Ovary (tissue), 9 donors: ENCODE data around the gene C3. TPM values are rescaled to one million over a fixed set of nuclear protein-coding genes. Genes with fewer than 3 reads are reported as not detected.

ENCODE experiments used
- DNase-seq, 5 donors: peaks; one replicate each; pipeline ENCODE4 v3.0.0-alpha.2; 2019 to 2020
- H3K27ac ChIP-seq, 2 donors: fragments of 200-600 bp; one replicate each; pipeline versions ENCODE4 v1.5.1 to v1.8.0; 2019 to 2022
- H3K27me3 ChIP-seq: fragments of 200-600 bp; one replicate; pipeline ENCODE4 v1.8.0; 2022
- H3K36me3 ChIP-seq: fragments of 200-600 bp; sonication (generic); one replicate; pipeline ENCODE4 v1.5.1; 2019
- H3K4me1 ChIP-seq: one replicate; pipeline ENCODE4 v1.8.1; 2013; ENCODE audit warnings: mild to moderate bottlenecking, moderate library complexity; ENCODE audit not compliant: insufficient read depth
- H3K4me3 ChIP-seq: fragments of 200-600 bp; sonication (generic); one replicate; pipeline ENCODE4 v1.5.1; 2017
- H3K9me3 ChIP-seq, 2 donors: fragments of 200-600 bp in 1 of 2; sonication (generic) in 1 of 2; one replicate each; pipeline versions ENCODE4 v1.5.1 to v1.8.1; 2013 to 2019; ENCODE audit warnings: mild to moderate bottlenecking in 1 of 2, moderate library complexity in 1 of 2
- EP300 ChIP-seq: sonication (generic); formaldehyde crosslinking; IDR thresholded peaks from one replicate; pipeline ENCODE4 v1.6.1; 2017; ENCODE audit warnings: antibody characterized with exemption
- POLR2A ChIP-seq: fragments of 450-650 bp; IDR thresholded peaks from one replicate; pipeline ENCODE4 v1.6.1; 2017; ENCODE audit warnings: antibody characterized with exemption, mild to moderate bottlenecking, moderate library complexity
- WGBS, 3 donors: extraction: QIAGEN DNeasy Blood & Tissue Kit in 1 of 3; methylation state at CpG; one replicate each; pipeline versions ENCODE4 v1.1.5 to v1.1.7; 2013 to 2017; 5-methylcytosine and 5-hydroxymethylcytosine counted together
- intact Hi-C, 4 donors: fragments of 100-400 bp; cut with DNase I; formaldehyde crosslinking; loops; one replicate each; pipeline versions ENCODE4 v1.11.0 to v1.15.1; 2022 to 2023
- polyA plus RNA-seq, 2 donors: library from polyadenylated mRNA; stranded (reverse); fragments of 200-250 nt in 1 of 2; fragments of 350-450 nt in 1 of 2; fragmentation: Illumina TruSeq in 1 of 2; extraction: RNeasy Lipid Tissue Mini Kit (QIAGEN cat#74804) in 1 of 2; gene quantifications; one replicate each; pipeline ENCODE4 v1.2.3, GENCODE V29; 2013 to 2014
- total RNA-seq, 7 donors: library from RNA; depleted of rRNA in 2 of 7; stranded (reverse); fragments of >200 nt in 2 of 7; fragmentation: NEBNext Ultra II Directional in 3 of 7; extraction: Animal tissue kit (Norgen Biotek cat#: 25700) in 3 of 7; gene quantifications; one replicate each; pipeline versions ENCODE4 v1.1.0 to v1.2.4, GENCODE V29; 2016 to 2023
- TF ChIP-seq, protein P1 (sequence below), 3 donors: fragments of 450-650 bp in 2 of 3; fragments of 200-600 bp in 1 of 3; IDR thresholded peaks; one replicate each; pipeline versions ENCODE4 v1.5.1 to v1.8.0; 2016 to 2022; ENCODE audit warnings: antibody characterized with exemption in 3 of 3, mild to moderate bottlenecking in 1 of 3
- donor health status: DM: no; HTN: no; CAD: no; lungs with moderate emphysema.
- donor health status: DM: no; HTN: no; CAD: no.
- donor health status: Bipolar disorder and iron deficiency.
- donor health status: DM: yes; HTN: yes; CAD: no.
- donor health status: DM: no; HTN: no; CAD: no.
- donor health status: DM: yes; HTN: yes; CAD: no.

Gene C3
- total and polyA plus RNA-seq, 9 donors = 130 to 3,887 (median 1,173) TPM

DNA sequence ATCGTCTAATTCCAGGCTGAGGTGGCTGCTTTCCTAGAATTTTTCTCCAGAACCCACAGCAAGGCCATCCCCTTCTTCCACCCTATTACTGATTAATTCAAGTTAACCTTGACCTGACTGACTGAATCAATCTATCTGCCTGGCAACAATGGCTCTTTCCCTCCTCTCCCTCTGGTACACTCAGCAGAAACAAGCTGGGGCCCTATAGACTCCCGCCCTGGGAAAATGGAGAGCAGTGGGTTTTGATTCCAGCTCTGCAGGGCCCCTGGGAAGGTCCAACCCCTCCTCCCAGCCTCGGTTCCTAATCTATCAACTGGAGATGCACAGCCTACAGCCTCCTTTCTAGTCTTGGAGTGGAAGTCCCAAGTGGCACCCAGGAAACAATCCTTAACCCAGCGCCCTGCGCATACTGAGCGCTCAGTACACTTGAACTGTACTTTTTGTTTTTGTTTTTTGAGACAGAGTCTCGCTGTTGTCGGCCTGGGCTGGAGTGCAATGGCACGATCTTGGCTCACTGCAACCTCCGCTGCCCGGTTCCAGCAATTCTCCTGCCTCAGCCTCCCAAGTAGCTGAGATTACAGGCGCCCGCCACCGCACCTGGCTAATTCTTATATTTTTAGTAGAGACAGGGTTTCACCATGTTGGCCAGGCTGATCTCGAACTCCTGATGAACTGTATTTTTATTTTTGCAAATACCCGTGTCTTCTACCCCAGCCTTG, 5.2 kb upstream of the C3 start:
- 81 to 83% (median 83%) methylated on average over 16 of the region's 16 CpGs for WGBS, 3 donors
- H3K27ac ChIP-seq = peak overlapping the region in 1 of 2 donors; percentile 40

DNA sequence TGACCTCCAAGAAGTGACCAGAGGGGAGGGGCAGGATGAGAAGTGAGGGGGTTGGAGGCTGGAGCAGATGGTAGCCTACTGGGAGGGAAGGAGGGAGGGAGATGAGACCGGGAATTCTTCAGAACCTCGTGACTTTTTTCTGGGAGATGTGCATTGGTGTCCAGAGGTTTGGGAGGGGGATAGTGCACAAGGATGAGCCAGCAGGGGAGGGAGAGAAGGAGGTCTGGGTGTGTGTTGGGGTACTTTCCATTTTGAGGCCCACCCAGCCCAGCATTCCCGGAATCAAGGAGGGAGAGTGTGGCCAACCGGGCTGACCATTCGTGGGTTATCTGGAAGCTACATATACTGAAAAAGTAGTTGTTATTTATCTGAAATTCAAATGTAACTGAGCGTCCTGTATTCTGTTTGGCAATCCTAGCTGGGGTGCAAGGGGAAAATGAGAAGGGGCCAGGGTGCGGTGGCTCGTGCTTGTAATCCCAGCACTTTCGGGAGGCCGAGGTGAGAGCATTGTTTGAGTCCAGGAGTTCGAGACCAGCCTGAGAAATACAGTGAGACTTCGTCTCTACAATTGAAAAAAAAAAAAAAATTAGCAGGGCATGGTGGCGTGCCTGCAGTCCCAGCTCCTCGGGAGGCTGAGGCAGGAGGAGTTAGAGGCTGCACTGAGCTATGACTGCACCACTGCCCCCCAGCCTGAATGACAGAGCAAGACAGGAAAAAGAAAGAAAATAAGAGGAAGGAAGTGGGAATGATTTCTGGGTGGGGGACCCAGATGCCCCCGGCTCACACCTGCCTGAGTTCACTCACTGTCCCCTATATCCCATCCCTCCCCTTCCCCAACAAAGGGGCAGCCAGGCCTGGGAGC, 4.4 kb upstream of the C3 start:
- H3K27me3 ChIP-seq = no peaks in the 10 kb centered on the region
- H3K9me3 ChIP-seq = no peaks in the 10 kb centered on the region
- peak in 1 of 5 donors; percentile 30 for DNase-seq
- no peaks in the 10 kb centered on the region for H3K36me3 ChIP-seq
- peaks cover 5% of the 10 kb centered on the region for H3K4me1 ChIP-seq
- 43 to 60% (median 45%) methylated on average over 15 of the region's 15 CpGs for WGBS, 3 donors
- TF ChIP-seq EP300 = no peak
- TF ChIP-seq POLR2A = no peak
- TF ChIP-seq, protein P1, sequence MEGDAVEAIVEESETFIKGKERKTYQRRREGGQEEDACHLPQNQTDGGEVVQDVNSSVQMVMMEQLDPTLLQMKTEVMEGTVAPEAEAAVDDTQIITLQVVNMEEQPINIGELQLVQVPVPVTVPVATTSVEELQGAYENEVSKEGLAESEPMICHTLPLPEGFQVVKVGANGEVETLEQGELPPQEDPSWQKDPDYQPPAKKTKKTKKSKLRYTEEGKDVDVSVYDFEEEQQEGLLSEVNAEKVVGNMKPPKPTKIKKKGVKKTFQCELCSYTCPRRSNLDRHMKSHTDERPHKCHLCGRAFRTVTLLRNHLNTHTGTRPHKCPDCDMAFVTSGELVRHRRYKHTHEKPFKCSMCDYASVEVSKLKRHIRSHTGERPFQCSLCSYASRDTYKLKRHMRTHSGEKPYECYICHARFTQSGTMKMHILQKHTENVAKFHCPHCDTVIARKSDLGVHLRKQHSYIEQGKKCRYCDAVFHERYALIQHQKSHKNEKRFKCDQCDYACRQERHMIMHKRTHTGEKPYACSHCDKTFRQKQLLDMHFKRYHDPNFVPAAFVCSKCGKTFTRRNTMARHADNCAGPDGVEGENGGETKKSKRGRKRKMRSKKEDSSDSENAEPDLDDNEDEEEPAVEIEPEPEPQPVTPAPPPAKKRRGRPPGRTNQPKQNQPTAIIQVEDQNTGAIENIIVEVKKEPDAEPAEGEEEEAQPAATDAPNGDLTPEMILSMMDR (IDR thresholded peaks at IDR 0.05) = no peak
- intact Hi-C loops = no loop called here
- H3K4me3 ChIP-seq = no peak overlapping the region
- peak overlapping the region in 1 of 2 donors; percentile 40 for H3K27ac ChIP-seq

More for the DNA sequence above, 5.2 kb upstream of the C3 start:
- Histone ChIP-seq H3K9me3 (no peaks in the 10 kb centered on the region), H3K36me3 (no peaks in the 10 kb centered on the region), H3K4me3 (no peak overlapping the region), H3K27me3 (no peaks in the 10 kb centered on the region), H3K4me1 (peaks cover 4% of the 10 kb centered on the region)
- TF ChIP-seq POLR2A (no peak), EP300 (no peak)
- TF ChIP-seq, protein P1 (IDR thresholded peaks at IDR 0.05) = no peak
- DNase-seq = no peak
- intact Hi-C loops = no loop called here

DNA sequence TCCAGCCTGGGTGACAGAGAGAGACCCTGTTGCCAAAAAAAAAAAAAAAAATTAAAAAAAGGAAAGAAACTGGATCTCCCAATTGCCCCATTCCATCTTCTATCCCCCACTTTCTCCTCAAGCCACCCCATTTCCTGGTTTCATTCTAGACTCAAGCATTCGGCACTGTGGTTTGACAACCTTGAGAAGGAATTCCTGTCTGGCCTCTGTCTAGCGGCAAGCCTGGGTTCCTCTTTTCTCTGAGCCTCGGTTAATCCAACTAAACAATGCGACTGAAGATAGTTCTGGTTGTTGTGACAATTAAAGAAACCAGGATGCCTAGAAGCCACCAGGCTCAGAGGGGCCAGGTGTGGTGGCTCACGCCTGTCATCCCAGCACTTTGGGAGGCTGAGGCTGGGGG, 3.3 kb upstream of the C3 start:
- Histone ChIP-seq H3K4me1 (peaks cover 5% of the 10 kb centered on the region), H3K27ac (peak overlapping the region in 1 of 2 donors; percentile 4), H3K4me3 (no peak overlapping the region), H3K36me3 (no peaks in the 10 kb centered on the region), H3K27me3 (no peaks in the 10 kb centered on the region), H3K9me3 (no peaks in the 10 kb centered on the region)
- peak in 1 of 5 donors; percentile 10 for DNase-seq
- intact Hi-C loops = no loop called here
- 38 to 60% (median 59%) methylated on average over 5 of the region's 5 CpGs for WGBS, 3 donors
- TF ChIP-seq, protein P1 (IDR thresholded peaks at IDR 0.05) = no peak
- TF ChIP-seq EP300 = no peak
- TF ChIP-seq POLR2A = no peak

DNA sequence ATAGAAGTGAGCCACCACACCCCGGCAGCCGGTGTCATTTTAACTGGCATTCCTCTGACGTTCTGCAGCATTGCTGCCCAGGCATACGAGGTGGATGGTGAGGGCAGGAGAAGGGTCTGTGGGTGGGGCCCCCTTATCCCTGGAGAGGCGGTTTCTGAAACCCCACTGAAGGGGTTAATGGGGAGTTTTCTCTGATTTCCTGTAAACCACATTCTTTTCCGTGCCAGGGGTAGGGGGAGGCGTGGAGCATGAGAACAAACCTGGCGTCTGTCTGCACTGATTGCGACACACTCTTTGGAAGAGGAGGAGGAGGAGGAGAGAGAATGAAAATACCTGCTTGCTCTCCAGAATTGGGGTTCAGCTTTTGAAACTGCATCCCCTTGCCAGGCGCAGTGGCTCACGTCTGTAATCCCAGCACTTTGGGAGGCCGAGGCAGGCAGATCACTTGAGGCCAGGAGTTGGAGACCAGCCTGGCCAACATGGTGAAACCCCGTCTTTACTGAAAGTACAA, 2.7 kb upstream of the C3 start:
- no peak overlapping the region for H3K4me3 ChIP-seq
- 7 to 13% (median 11%) methylated on average over 13 of the region's 13 CpGs for WGBS, 3 donors
- DNase-seq = peak; percentile 69 to 90 (median 82)

More for the DNA sequence above, 2.7 kb upstream of the C3 start:
- intact Hi-C loops = no loop called here
- TF ChIP-seq EP300 = peak; percentile 32
- TF ChIP-seq, protein P1 (IDR thresholded peaks at IDR 0.05) = no peak
- TF ChIP-seq POLR2A = peak; percentile 30
- peak overlapping the region in 1 of 2 donors; percentile 4 for H3K27ac ChIP-seq
- no peaks in the 10 kb centered on the region for H3K36me3 ChIP-seq
- H3K27me3 ChIP-seq = no peaks in the 10 kb centered on the region
- H3K4me1 ChIP-seq = peaks cover 5% of the 10 kb centered on the region
- H3K9me3 ChIP-seq = no peaks in the 10 kb centered on the region
